NB4 (cell line): Measurements from ENCODE around the gene ERBB4.
"Not testable (repeated sequence)": the region's sequence is repeated elsewhere in the genome, so short reads cannot be mapped to it uniquely, and the experiment has no call there.

Source experiments
- DNase-seq: peaks from one replicate; pipeline ENCODE4 v3.0.0; 2010; ENCODE audit warnings: low read depth
- H3K4me3 ChIP-seq: one replicate; pipeline ENCODE4 v1.5.1; 2011; ENCODE audit warnings: mild to moderate bottlenecking, low read depth, low read length, moderate library complexity
- MAX ChIP-seq: IDR thresholded peaks from 2 replicates; pipeline ENCODE4 v1.6.1; 2011; ENCODE audit warnings: low read depth, low read length
- MYC ChIP-seq: IDR thresholded peaks from 2 replicates; pipeline ENCODE4 v1.6.1; 2011; ENCODE audit warnings: low read depth, low read length
- POLR2A ChIP-seq: IDR thresholded peaks from 2 replicates; pipeline ENCODE4 v1.6.1; 2011; ENCODE audit warnings: mild to moderate bottlenecking; ENCODE audit not compliant: insufficient read length; ENCODE audit errors: extremely low read depth
- TF ChIP-seq, protein P1 (sequence below): IDR thresholded peaks from one replicate; pipeline ENCODE4 v1.5.1; 2012; ENCODE audit warnings: low read depth, low read length

Gene ERBB4

GRCh38 chr2:211545582-211545981 is 993.0 kb downstream of the ERBB4 start:
- DNase-seq, result no peak
- no peak overlapping the region for H3K4me3 ChIP-seq
- TF ChIP-seq POLR2A (no peak), MYC (no peak), MAX (no peak)
- TF ChIP-seq, protein P1, sequence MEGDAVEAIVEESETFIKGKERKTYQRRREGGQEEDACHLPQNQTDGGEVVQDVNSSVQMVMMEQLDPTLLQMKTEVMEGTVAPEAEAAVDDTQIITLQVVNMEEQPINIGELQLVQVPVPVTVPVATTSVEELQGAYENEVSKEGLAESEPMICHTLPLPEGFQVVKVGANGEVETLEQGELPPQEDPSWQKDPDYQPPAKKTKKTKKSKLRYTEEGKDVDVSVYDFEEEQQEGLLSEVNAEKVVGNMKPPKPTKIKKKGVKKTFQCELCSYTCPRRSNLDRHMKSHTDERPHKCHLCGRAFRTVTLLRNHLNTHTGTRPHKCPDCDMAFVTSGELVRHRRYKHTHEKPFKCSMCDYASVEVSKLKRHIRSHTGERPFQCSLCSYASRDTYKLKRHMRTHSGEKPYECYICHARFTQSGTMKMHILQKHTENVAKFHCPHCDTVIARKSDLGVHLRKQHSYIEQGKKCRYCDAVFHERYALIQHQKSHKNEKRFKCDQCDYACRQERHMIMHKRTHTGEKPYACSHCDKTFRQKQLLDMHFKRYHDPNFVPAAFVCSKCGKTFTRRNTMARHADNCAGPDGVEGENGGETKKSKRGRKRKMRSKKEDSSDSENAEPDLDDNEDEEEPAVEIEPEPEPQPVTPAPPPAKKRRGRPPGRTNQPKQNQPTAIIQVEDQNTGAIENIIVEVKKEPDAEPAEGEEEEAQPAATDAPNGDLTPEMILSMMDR, result no peak

DNA sequence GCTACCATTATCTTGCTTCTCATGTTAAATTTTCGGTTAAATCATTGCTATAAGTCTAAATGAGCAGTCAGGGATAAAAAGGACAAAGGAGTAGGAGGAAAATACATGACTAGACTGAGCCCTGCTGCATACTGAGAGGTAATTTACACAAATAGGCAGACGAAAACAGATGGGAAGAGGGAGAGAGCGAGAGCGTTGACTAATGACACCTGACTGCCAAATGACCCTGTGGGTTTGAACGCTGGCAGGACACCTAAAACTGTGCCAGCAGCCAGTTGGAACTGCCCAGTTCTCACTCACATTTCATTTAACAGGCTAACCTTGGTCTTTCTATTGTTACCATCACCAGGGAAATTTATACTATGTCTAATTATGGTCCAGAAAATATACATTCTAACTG is 1004.0 kb downstream of the ERBB4 start:
- no peak for DNase-seq
- H3K4me3 ChIP-seq, result no peak overlapping the region
- TF ChIP-seq MYC (no peak), POLR2A (no peak), MAX (no peak)
- TF ChIP-seq, protein P1, result no peak

DNA sequence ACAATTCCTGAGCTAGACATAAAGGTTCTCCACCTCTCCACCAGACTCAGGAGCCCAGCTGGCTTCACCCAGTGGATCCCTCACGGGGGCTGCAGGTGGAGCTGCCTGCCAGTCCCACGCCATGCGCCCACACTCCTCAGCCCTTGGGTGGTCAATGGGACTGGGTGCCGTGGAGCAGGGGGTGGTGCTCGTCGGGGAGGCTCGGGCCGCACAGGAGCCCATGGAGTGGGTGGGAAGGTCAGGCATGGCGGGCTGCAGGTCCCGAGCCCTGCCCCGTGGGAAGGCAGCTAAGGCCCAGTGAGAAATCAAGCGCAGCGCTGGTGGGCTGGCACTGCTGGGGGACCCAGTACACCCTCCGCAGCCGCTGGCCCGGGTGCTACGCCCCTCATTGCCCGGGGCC is 1014.4 kb downstream of the ERBB4 start:
- DNase-seq, result not testable (repeated sequence)

GRCh38 chr2:211516537-211516936 is 1022.1 kb downstream of the ERBB4 start:
- TF ChIP-seq MAX, result no peak
- no peak for TF ChIP-seq POLR2A
- TF ChIP-seq MYC, result no peak
- TF ChIP-seq, protein P1, result no peak
- H3K4me3 ChIP-seq, result no peak overlapping the region
- no peak for DNase-seq

More for the DNA sequence above, 1014.4 kb downstream of the ERBB4 start:
- H3K4me3 ChIP-seq, result not testable (repeated sequence)

DNA sequence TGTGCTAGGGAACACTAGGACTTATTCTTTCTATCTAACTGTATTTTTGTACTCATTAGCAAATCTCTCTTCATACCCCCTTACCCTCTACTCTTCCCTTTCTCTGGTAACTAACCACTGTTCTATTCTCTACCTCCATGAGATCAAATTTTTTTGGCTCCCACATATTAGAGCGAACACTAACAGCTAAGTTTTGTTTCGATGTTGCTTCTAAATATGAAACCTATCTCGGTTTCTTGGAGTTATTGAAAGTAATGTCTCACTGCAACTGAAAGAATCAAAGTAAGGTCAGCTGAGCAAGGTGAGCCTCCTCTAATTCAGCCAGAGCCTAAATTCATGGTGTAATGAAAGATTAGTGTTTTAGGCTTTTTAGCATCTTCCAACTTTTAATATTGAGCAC is 1024.6 kb downstream of the ERBB4 start:
- H3K4me3 ChIP-seq, result no peak overlapping the region
- DNase-seq, result no peak

GRCh38 chr2:211513446-211513845 is 1025.2 kb downstream of the ERBB4 start:
- TF ChIP-seq MAX (no peak), MYC (no peak), POLR2A (no peak)
- TF ChIP-seq, protein P1, result no peak
- DNase-seq, result no peak
- no peak overlapping the region for H3K4me3 ChIP-seq

More for the DNA sequence above, 1024.6 kb downstream of the ERBB4 start:
- no peak for TF ChIP-seq MAX
- TF ChIP-seq, protein P1, result no peak
- no peak for TF ChIP-seq POLR2A
- TF ChIP-seq MYC, result no peak
